Measurements from ENCODE around the gene RBM15. TPM values are rescaled to one million over a fixed set of nuclear protein-coding genes. Genes with fewer than 3 reads are reported as not detected.

Gene RBM15
- total and polyA plus RNA-seq, 2 donors (not counting 3 experiments of a cell fraction or from before 2014, with no cell fraction given): 8.5 to 29.5 TPM

GRCh38 chr1:110394493-110394820 lies 55.3 kb downstream of the RBM15 start:
- Histone ChIP-seq H3K9ac (replicated peaks; ENCODE audit: extremely low read depth, insufficient read depth, low read length) (no peak overlapping the region), H3K27me3 (ENCODE audit: control insufficient read depth in 2 of 2, insufficient read depth in 2 of 2, low read length in 2 of 2) (no peaks in the 10 kb centered on the region), H3K9me3 (replicated peaks; ENCODE audit: control insufficient read depth, insufficient read depth, low read length) (no peaks in the 10 kb centered on the region), H3K79me2 (ENCODE audit: control insufficient read depth, insufficient read depth, low read length) (no peaks in the 10 kb centered on the region), H3K36me3 (ENCODE audit: control insufficient read depth in 2 of 2, extremely low read depth in 1 of 2, insufficient read depth in 2 of 2, low read length in 2 of 2) (no peaks in the 10 kb centered on the region), H4K20me1 (replicated peaks; ENCODE audit: control insufficient read depth, extremely low read depth, insufficient read depth, low read length) (no peaks in the 10 kb centered on the region), H3K4me3 (replicated peaks in 1 of 3; ENCODE audit: insufficient read depth in 1 of 3, low read depth in 1 of 3, low read length in 3 of 3) (no peak overlapping the region), H2AFZ (ENCODE audit: low read depth, low read length) (no peak overlapping the region), H3K4me2 (ENCODE audit: insufficient read depth, low read length) (no peak overlapping the region), H3K4me1 (ENCODE audit: control insufficient read depth, extremely low read depth, insufficient read depth, low read length) (peaks cover 2% of the 10 kb centered on the region), H3K9me1 (replicated peaks; ENCODE audit: control insufficient read depth, extremely low read depth, insufficient read depth, low read length) (no peaks in the 10 kb centered on the region), H3K27ac (ENCODE audit: insufficient read depth, low read depth, low read length) (no peak overlapping the region)
- no TSS peak for BruUV-seq (replicated peaks)
- dilution Hi-C loops (cut with MboI; ENCODE audit: extremely low pct_ligation_motif_present, low sequenced_read_pairs) (no loop called here), intact Hi-C loops (cut with micrococcal nuclease) (no loop called here)
- POLR2A ChIA-PET: no interaction called here
- CTCF ChIA-PET: no interaction called here
- FAIRE-seq (no peak), DNase-seq (ENCODE audit: low read depth, low spot score) (no peak)
- TF ChIP-seq, protein P1, sequence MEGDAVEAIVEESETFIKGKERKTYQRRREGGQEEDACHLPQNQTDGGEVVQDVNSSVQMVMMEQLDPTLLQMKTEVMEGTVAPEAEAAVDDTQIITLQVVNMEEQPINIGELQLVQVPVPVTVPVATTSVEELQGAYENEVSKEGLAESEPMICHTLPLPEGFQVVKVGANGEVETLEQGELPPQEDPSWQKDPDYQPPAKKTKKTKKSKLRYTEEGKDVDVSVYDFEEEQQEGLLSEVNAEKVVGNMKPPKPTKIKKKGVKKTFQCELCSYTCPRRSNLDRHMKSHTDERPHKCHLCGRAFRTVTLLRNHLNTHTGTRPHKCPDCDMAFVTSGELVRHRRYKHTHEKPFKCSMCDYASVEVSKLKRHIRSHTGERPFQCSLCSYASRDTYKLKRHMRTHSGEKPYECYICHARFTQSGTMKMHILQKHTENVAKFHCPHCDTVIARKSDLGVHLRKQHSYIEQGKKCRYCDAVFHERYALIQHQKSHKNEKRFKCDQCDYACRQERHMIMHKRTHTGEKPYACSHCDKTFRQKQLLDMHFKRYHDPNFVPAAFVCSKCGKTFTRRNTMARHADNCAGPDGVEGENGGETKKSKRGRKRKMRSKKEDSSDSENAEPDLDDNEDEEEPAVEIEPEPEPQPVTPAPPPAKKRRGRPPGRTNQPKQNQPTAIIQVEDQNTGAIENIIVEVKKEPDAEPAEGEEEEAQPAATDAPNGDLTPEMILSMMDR (IDR thresholded peaks at IDR 0.05; ENCODE audit: extremely low read depth in 1 of 2, insufficient read depth in 1 of 2, low read depth in 1 of 2, low read length in 2 of 2): no peak
- TF ChIP-seq JUN (IDR thresholded peaks at IDR 0.05; ENCODE audit: borderline replicate concordance, insufficient read depth, insufficient read length, low read depth): no peak
- no peak for TF ChIP-seq FOS (IDR thresholded peaks at IDR 0.05; ENCODE audit: borderline replicate concordance, insufficient read depth, low read length)
- TF ChIP-seq GATA2 (IDR thresholded peaks at IDR 0.05; ENCODE audit: insufficient read depth, insufficient read length, low read depth, low read length): no peak
- TF ChIP-seq MYC (IDR thresholded peaks at IDR 0.05; ENCODE audit: low read depth, low read length): no peak
- TF ChIP-seq POLR2A (IDR thresholded peaks at IDR 0.05; ENCODE audit: low read depth, low read length): no peak
- TF ChIP-seq POLR2AphosphoS5 (IDR thresholded peaks at IDR 0.05; ENCODE audit: insufficient read depth, low read depth, low read length): no peak
- TF ChIP-seq EZH2 (IDR thresholded peaks at IDR 0.05; ENCODE audit: borderline replicate concordance, low read depth, low read length, severe bottlenecking): no peak
- TF ChIP-seq, protein P2, sequence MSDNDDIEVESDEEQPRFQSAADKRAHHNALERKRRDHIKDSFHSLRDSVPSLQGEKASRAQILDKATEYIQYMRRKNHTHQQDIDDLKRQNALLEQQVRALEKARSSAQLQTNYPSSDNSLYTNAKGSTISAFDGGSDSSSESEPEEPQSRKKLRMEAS (IDR thresholded peaks at IDR 0.05; ENCODE audit: insufficient read depth, insufficient read length): no peak

Other genes starting within 250 kb of the RBM15 start
- not detected in 2 replicates for gene UBL4B, start 226.9 kb upstream of the RBM15 start, total RNA-seq
- gene UBL4B, start 226.9 kb upstream of the RBM15 start, polyA plus RNA-seq: not detected in 2 replicates
- 0.05 TPM in 1 of 2 replicates, not detected in the other for gene SLC6A17, start 188.9 kb upstream of the RBM15 start, total RNA-seq
- gene SLC6A17, start 188.9 kb upstream of the RBM15 start, polyA plus RNA-seq: 0.02 and 0.03 TPM in 2 replicates
- 12.3 and 22.5 TPM in 2 replicates for gene KCNC4, start 129.1 kb upstream of the RBM15 start, total RNA-seq
- gene KCNC4, start 129.1 kb upstream of the RBM15 start, polyA plus RNA-seq: 6.7 and 7.3 TPM in 2 replicates
- gene SLC16A4, start 51.6 kb downstream of the RBM15 start, total RNA-seq: 2.1 and 2.8 TPM in 2 replicates
- 6.3 and 7.2 TPM in 2 replicates for gene SLC16A4, start 51.6 kb downstream of the RBM15 start, polyA plus RNA-seq
- 137 and 150 TPM in 2 replicates for gene LAMTOR5, start 68.3 kb downstream of the RBM15 start, total RNA-seq
- gene LAMTOR5, start 68.3 kb downstream of the RBM15 start, polyA plus RNA-seq: 484 and 503 TPM in 2 replicates
- gene PROK1, start 111.8 kb downstream of the RBM15 start, total RNA-seq: not detected in 2 replicates
- gene PROK1, start 111.8 kb downstream of the RBM15 start, polyA plus RNA-seq: not detected in 2 replicates
- not detected in 2 replicates for gene KCNA10, start 179.8 kb downstream of the RBM15 start, total RNA-seq
- gene KCNA10, start 179.8 kb downstream of the RBM15 start, polyA plus RNA-seq: not detected in 2 replicates

All from endothelial cell of umbilical vein (primary cell).